Mucosa of rectum (tissue), 2 donors: ENCODE data around the gene MYLK.

ENCODE experiments used
- H3K27ac ChIP-seq, 2 donors: one replicate each; pipeline ENCODE4 v1.7.0; 2013; ENCODE audit warnings: inconsistent platforms in 2 of 2, low read depth in 2 of 2, low read length in 2 of 2
- H3K27me3 ChIP-seq, 2 donors: one replicate each; pipeline ENCODE4 v1.7.0; 2013; ENCODE audit warnings: low read length in 2 of 2; ENCODE audit not compliant: control insufficient read depth in 2 of 2, insufficient read depth in 2 of 2
- H3K36me3 ChIP-seq, 2 donors: one replicate each; pipeline ENCODE4 v1.7.0; 2013; ENCODE audit warnings: low read length in 2 of 2; ENCODE audit not compliant: control insufficient read depth in 2 of 2, insufficient read depth in 2 of 2
- H3K4me1 ChIP-seq, 2 donors: one replicate each; pipeline ENCODE4 v1.7.0; 2013; ENCODE audit warnings: low read length in 2 of 2, mild to moderate bottlenecking in 1 of 2; ENCODE audit not compliant: control insufficient read depth in 2 of 2, insufficient read depth in 2 of 2
- H3K4me3 ChIP-seq, 2 donors: one replicate each; pipeline ENCODE4 v1.7.0; 2013; ENCODE audit warnings: low read length in 2 of 2
- H3K9ac ChIP-seq, 2 donors: one replicate each; pipeline ENCODE4 v1.7.0; 2013; ENCODE audit warnings: low read length in 2 of 2, low read depth in 1 of 2, mild to moderate bottlenecking in 1 of 2
- H3K9me3 ChIP-seq, 2 donors: one replicate each; pipeline ENCODE4 v1.7.0; 2013; ENCODE audit warnings: low read length in 2 of 2; ENCODE audit not compliant: control insufficient read depth in 2 of 2
- donor health status: healthy.
- donor health status: Normal muscosa, but diverticular disease.

MYLK gene

GRCh38 chr3:123568875-123569274, 315.3 kb downstream of the MYLK start:
- H3K9me3 ChIP-seq, result no peaks in the 10 kb centered on the region
- H3K4me1 ChIP-seq, result no peaks in the 10 kb centered on the region
- no peak overlapping the region for H3K9ac ChIP-seq
- H3K36me3 ChIP-seq, result peaks cover 4 to 7% of the 10 kb centered on the region in 2 donors
- H3K27ac ChIP-seq, result no peak overlapping the region
- H3K27me3 ChIP-seq, result no peaks in the 10 kb centered on the region
- H3K4me3 ChIP-seq, result no peak overlapping the region

- Histone ChIP-seq H3K4me1 (no peaks in the 10 kb centered on the region), H3K9ac (no peak overlapping the region), H3K4me3 (no peak overlapping the region), H3K36me3 (peaks cover 4 to 8% of the 10 kb centered on the region in 2 donors), H3K27ac (no peak overlapping the region), H3K27me3 (no peaks in the 10 kb centered on the region), H3K9me3 (no peaks in the 10 kb centered on the region)
These were observed 316.1 kb downstream of the MYLK start for GRCh38 chr3:123568034-123568433.

GRCh38 chr3:123564056-123564455, 320.1 kb downstream of the MYLK start:
- Histone ChIP-seq H3K27ac (no peak overlapping the region), H3K4me3 (no peak overlapping the region), H3K27me3 (no peaks in the 10 kb centered on the region), H3K9ac (no peak overlapping the region), H3K9me3 (no peaks in the 10 kb centered on the region), H3K4me1 (no peaks in the 10 kb centered on the region), H3K36me3 (peaks cover 2 to 3% of the 10 kb centered on the region in 2 donors)

- no peak overlapping the region for H3K4me3 ChIP-seq
- no peak overlapping the region for H3K9ac ChIP-seq
- H3K27me3 ChIP-seq, result no peaks in the 10 kb centered on the region
- H3K36me3 ChIP-seq, result peaks cover 2 to 3% of the 10 kb centered on the region in 2 donors
- no peaks in the 10 kb centered on the region for H3K4me1 ChIP-seq
- no peak overlapping the region for H3K27ac ChIP-seq
- no peaks in the 10 kb centered on the region for H3K9me3 ChIP-seq
These were observed 321.6 kb downstream of the MYLK start for GRCh38 chr3:123562547-123562946.

GRCh38 chr3:123561188-123561587, 322.9 kb downstream of the MYLK start:
- Histone ChIP-seq H3K9me3 (no peaks in the 10 kb centered on the region), H3K36me3 (peaks cover 2 to 3% of the 10 kb centered on the region in 2 donors), H3K27me3 (no peaks in the 10 kb centered on the region), H3K4me3 (no peak overlapping the region), H3K4me1 (no peaks in the 10 kb centered on the region), H3K9ac (no peak overlapping the region), H3K27ac (no peak overlapping the region)
